ENCODE measurements around the gene RAB25. TPM values are rescaled to one million over a fixed set of nuclear protein-coding genes. Genes with fewer than 3 reads are reported as not detected.

Gene RAB25
- total and polyA plus RNA-seq, 2 of the 13 experiments (the other 11 are each of a cell fraction or from before 2014, with no cell fraction given), result 0.20 to 0.22 TPM

GRCh38 chr1:156052862-156053767 lies 7.8 kb upstream of the RAB25 start (continued):
- no peak for TF ChIP-seq ZBTB40 (IDR thresholded peaks at IDR 0.05)
- no peak; the same call in 1 of the 2 replicates for TF ChIP-seq ZBTB40 (CRISPR knock-in tag; IDR thresholded peaks at IDR 0.05)
- TF ChIP-seq TAF1 (CRISPR knock-in tag; IDR thresholded peaks at IDR 0.05), result peak; percentile 25; the same call in 1 of the 2 replicates
- peak; percentile 17; the same call in 1 of the 2 replicates for TF ChIP-seq MAX (IDR thresholded peaks at IDR 0.05)
- 0 out of 2 replicates have a peak, but pooled peaks have one; percentile 38 for TF ChIP-seq THRA (CRISPR knock-in tag; IDR thresholded peaks at IDR 0.05; ENCODE audit: borderline replicate concordance)
- no peak for TF ChIP-seq ATRX (CRISPR knock-in tag; IDR thresholded peaks at IDR 0.05; ENCODE audit: borderline replicate concordance)
- peak; percentile 25; the same call in 1 of the 2 replicates for TF ChIP-seq ZNF24 (IDR thresholded peaks at IDR 0.05)
- TF ChIP-seq MXD1 (CRISPR knock-in tag; IDR thresholded peaks at IDR 0.05), result peak; percentile 57; the same call in 1 of the 2 replicates
- peak; percentile 38; the same call in 1 of the 2 replicates for TF ChIP-seq YEATS4 (CRISPR knock-in tag; IDR thresholded peaks at IDR 0.05; ENCODE audit: borderline replicate concordance)
- TF ChIP-seq ZSCAN9 (CRISPR knock-in tag; IDR thresholded peaks at IDR 0.05; ENCODE audit: borderline replicate concordance), result 0 out of 2 replicates have a peak, but pooled peaks have one; percentile 22
- 0 out of 2 replicates have a peak, but pooled peaks have one; percentile 29 for TF ChIP-seq TBX2 (CRISPR knock-in tag; IDR thresholded peaks at IDR 0.05; ENCODE audit: borderline replicate concordance)
- TF ChIP-seq IKZF5 (CRISPR knock-in tag; IDR thresholded peaks at IDR 0.05), result peak; percentile 30; the same call in 1 of the 2 replicates
- 0 out of 2 replicates have a peak, but pooled peaks have one; percentile 0 for TF ChIP-seq ZNF878 (CRISPR knock-in tag; IDR thresholded peaks at IDR 0.05)
- 0 out of 2 replicates have a peak, but pooled peaks have one; percentile 25 for TF ChIP-seq ZNF619 (CRISPR knock-in tag; IDR thresholded peaks at IDR 0.05)
